HCT116 (cell line): ENCODE results near the gene C15orf40. TPM values are rescaled to one million over a fixed set of nuclear protein-coding genes. Genes with fewer than 3 reads are reported as not detected.

ENCODE experiments used
- ATAC-seq: fragments of 200-7000 bp; cut with Tn5 transposase; 2 replicates; pipeline ENCODE4 v1.9.1; 2020; ENCODE audit warnings: mild to moderate bottlenecking, moderate library complexity
- BruUV-seq: library from RNA; stranded (reverse); fragments of 400-500 nt; replicated peaks from 2 replicates; lab custom pipeline; 2021; lab: Mats Ljungman, UMichigan
- CTCF ChIA-PET: fragments of 300-600 bp; sonication (Branson Sonifier 250); formaldehyde crosslinking; loops from one replicate; lab custom pipeline; 2021; ENCODE audit warnings: antibody characterized with exemption; lab: Charles Lee
- POLR2A ChIA-PET: fragments of 300-600, 350-600 bp; sonication (Branson Sonifier 250); formaldehyde crosslinking; loops from one replicate; lab custom pipeline; 2021; ENCODE audit warnings: antibody characterized with exemption; lab: Charles Lee
- RAD21 ChIA-PET, 2 experiments: fragments of 300-600 bp; sonication (Branson Sonifier 250); formaldehyde crosslinking; loops; one replicate each; lab custom pipeline; 2023; ENCODE audit warnings: low total read pairs in 2 of 2; ENCODE audit not compliant: uncharacterized antibody in 2 of 2, unreplicated experiment in 2 of 2, low non-redundant PET in 1 of 2; lab: Charles Lee
- DNase-seq: peaks from one replicate; pipeline ENCODE4 v3.0.0-alpha.2; 2010; ENCODE audit warnings: low read depth, low spot score
- H2AFZ ChIP-seq: fragments of 200-600 bp; shearing (Covaris generic), sonication (generic); 2 replicates; pipeline ENCODE4 v1.6.1; 2017; ENCODE audit warnings: low read depth, mixed run types, mixed read lengths, antibody characterized with exemption, low read length; ENCODE audit not compliant: poor library complexity, severe bottlenecking
- H3K27ac ChIP-seq: 2 replicates; pipeline ENCODE4 v1.5.1; 2012; ENCODE audit warnings: low read depth, low read length
- H3K27me3 ChIP-seq: fragments of 200-600 bp; sonication (generic); 2 replicates; pipeline ENCODE4 v1.6.1; 2016; ENCODE audit warnings: mixed run types, low read length, mixed read lengths; ENCODE audit not compliant: insufficient read depth
- H3K36me3 ChIP-seq, 2 experiments: fragments of 200-500 bp in 1 of 2; fragments of 200-600 bp in 1 of 2; sonication (Bioruptor generic) in 1 of 2; sonication (generic) in 1 of 2; 2 replicates each; pipeline versions ENCODE4 v1.5.1 to v1.6.1; 2014 to 2016; ENCODE audit warnings: low read length in 2 of 2, inconsistent platforms in 1 of 2, mixed read lengths in 1 of 2, mixed run types in 1 of 2; ENCODE audit not compliant: insufficient read depth in 2 of 2, control insufficient read depth in 1 of 2
- H3K4me1 ChIP-seq, 2 experiments: fragments of 200-600 bp in 1 of 2; sonication (generic) in 1 of 2; 2 replicates each; pipeline versions ENCODE4 v1.5.1 to v1.6.1; 2012 to 2017; ENCODE audit warnings: low read length in 2 of 2, inconsistent platforms in 1 of 2, mild to moderate bottlenecking in 1 of 2, mixed read lengths in 1 of 2, mixed run types in 1 of 2, moderate library complexity in 1 of 2; ENCODE audit not compliant: insufficient read depth in 2 of 2, control insufficient read depth in 1 of 2
- H3K4me2 ChIP-seq: fragments of 200-600 bp; sonication (generic); 2 replicates; pipeline ENCODE4 v1.6.1; 2017; ENCODE audit warnings: mixed run types, low read length, mixed read lengths
- H3K4me3 ChIP-seq, 2 experiments: fragments of 200-600 bp in 1 of 2; sonication (generic) in 1 of 2; replicated peaks in 1 of 2; 2 replicates each; pipeline ENCODE4 v1.5.1; 2011 to 2016; ENCODE audit warnings: low read length in 2 of 2, control low read depth in 1 of 2, low read depth in 1 of 2, mild to moderate bottlenecking in 1 of 2, mixed read lengths in 1 of 2, mixed run types in 1 of 2
- H3K79me2 ChIP-seq: fragments of 200-600 bp; sonication (generic); 2 replicates; pipeline ENCODE4 v1.6.1; 2017; ENCODE audit warnings: mild to moderate bottlenecking, mixed run types, low read length, moderate library complexity, mixed read lengths; ENCODE audit not compliant: insufficient read depth
- H3K9ac ChIP-seq: fragments of 200-600 bp; sonication (generic); 2 replicates; pipeline ENCODE4 v1.6.1; 2016; ENCODE audit warnings: low read length, mixed read lengths
- H3K9me2 ChIP-seq: fragments of 200-600 bp; sonication (generic), shearing (Covaris generic); 2 replicates; pipeline ENCODE4 v1.6.1; 2017; ENCODE audit warnings: mixed run types, mild to moderate bottlenecking, moderate library complexity; ENCODE audit not compliant: insufficient read depth
- H3K9me3 ChIP-seq, 2 experiments: fragments of 200-500 bp in 1 of 2; fragments of 200-600 bp in 1 of 2; sonication (Bioruptor generic) in 1 of 2; sonication (generic) in 1 of 2; 2 replicates each; pipeline ENCODE4 v1.6.1; 2014 to 2017; ENCODE audit warnings: low read length in 2 of 2, mixed read lengths in 2 of 2, inconsistent platforms in 1 of 2, low read depth in 1 of 2, mild to moderate bottlenecking in 1 of 2, mixed run types in 1 of 2, moderate library complexity in 1 of 2; ENCODE audit not compliant: control insufficient read depth in 1 of 2, insufficient read depth in 1 of 2
- H4K20me1 ChIP-seq: fragments of 200-600 bp; sonication (generic), shearing (Covaris generic); 2 replicates; pipeline ENCODE4 v1.6.1; 2017; ENCODE audit warnings: mixed run types, mild to moderate bottlenecking, moderate library complexity; ENCODE audit not compliant: insufficient read depth
- EGR1 ChIP-seq: IDR thresholded peaks from 2 replicates; pipeline ENCODE4 v1.6.1; 2012; ENCODE audit warnings: low read depth
- FOSL1 ChIP-seq: IDR thresholded peaks from 2 replicates; pipeline ENCODE4 v1.6.1; 2012; ENCODE audit warnings: low read depth
- JUND ChIP-seq: IDR thresholded peaks from 2 replicates; pipeline ENCODE4 v1.6.1; 2012
- SIN3A ChIP-seq: IDR thresholded peaks from 2 replicates; pipeline ENCODE4 v1.6.1; 2012; ENCODE audit warnings: low read depth
- SP1 ChIP-seq: IDR thresholded peaks from 2 replicates; pipeline ENCODE4 v1.6.1; 2012; ENCODE audit warnings: low read depth
- ZFX ChIP-seq: fragments of 450-650 bp; IDR thresholded peaks from 2 replicates; pipeline ENCODE4 v1.6.1; 2017
- ZNF274 ChIP-seq: fragments of 200-500 bp; sonication (Bioruptor generic); IDR thresholded peaks from 2 replicates; pipeline ENCODE4 v1.6.1; 2014; ENCODE audit warnings: mild to moderate bottlenecking, low read depth, low read length, inconsistent platforms
- intact Hi-C: fragments of 100-400 bp; cut with micrococcal nuclease; formaldehyde crosslinking; loops from 2 replicates; pipeline ENCODE4 v1.10.0; 2022
- total RNA-seq: library from RNA; stranded (reverse); gene quantifications from one replicate; pipeline ENCODE4 v1.2.1, GENCODE V29; 2021; ENCODE audit not compliant: unreplicated experiment
- TF ChIP-seq, protein P1 (sequence below): IDR thresholded peaks from 2 replicates; pipeline ENCODE4 v1.6.1; 2012
- TF ChIP-seq, protein P2 (sequence below): IDR thresholded peaks from 2 replicates; pipeline ENCODE4 v1.6.1; 2011; ENCODE audit warnings: mild to moderate bottlenecking, low read length, moderate library complexity; ENCODE audit not compliant: insufficient replicate concordance; ENCODE audit errors: extremely low read depth
- TF ChIP-seq, protein P3 (sequence below): IDR thresholded peaks from 2 replicates; pipeline ENCODE4 v1.6.1; 2012

The C15orf40 gene
- total RNA-seq, 1 experiment from 2014 or later = 26.0 TPM

DNA sequence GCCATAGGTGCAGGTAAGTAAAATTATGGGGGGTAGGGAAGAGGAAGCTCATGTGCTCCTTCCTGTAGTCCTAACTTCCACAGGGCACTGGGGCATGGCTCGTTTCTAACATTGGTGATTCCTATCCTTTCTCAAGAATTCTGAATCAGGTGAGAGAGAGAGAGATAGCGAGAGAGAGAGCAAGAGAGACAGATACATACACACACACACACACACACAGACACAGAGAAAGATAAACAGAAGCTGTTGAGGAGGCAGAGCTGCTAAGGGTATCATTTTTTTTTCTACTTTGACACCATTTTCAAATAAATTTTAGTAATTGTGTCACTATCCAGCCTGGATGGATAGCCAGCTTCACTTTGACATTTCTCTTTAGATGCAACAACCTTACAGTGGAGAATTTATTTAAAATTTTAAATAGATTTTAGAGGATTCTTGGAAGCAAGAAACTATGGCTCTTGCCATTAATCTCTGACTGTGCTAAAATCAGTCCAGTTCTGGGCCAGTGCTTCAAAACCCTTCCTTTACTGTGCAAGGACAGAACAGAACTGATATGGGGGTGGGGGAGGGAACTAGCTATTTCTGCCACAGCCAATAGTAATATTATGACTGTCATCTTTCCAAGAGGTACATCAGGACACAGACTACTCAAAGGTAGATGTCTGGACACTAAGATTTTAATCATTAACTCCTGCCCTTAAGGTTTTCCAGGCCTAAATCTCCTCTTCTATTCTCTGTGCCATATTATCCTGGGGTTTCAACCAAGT lies 40.0 kb downstream of the C15orf40 start:
- BruUV-seq = no TSS peak
- H3K36me3 ChIP-seq = no peaks in the 10 kb centered on the region
- H4K20me1 ChIP-seq = no peaks in the 10 kb centered on the region
- no peaks in the 10 kb centered on the region for H3K9me2 ChIP-seq
- H3K4me1 ChIP-seq = no peaks in the 10 kb centered on the region
- no peak overlapping the region for H3K4me2 ChIP-seq
- ATAC-seq = no peak
- H3K79me2 ChIP-seq = no peaks in the 10 kb centered on the region
- POLR2A ChIA-PET = no interaction called here
- CTCF ChIA-PET = no interaction called here
- no peak overlapping the region for H2AFZ ChIP-seq
- H3K9ac ChIP-seq = no peak overlapping the region
- intact Hi-C loops = no loop called here
- H3K4me3 ChIP-seq = no peak overlapping the region
- no peak overlapping the region for H3K27ac ChIP-seq
- no peaks in the 10 kb centered on the region for H3K9me3 ChIP-seq
- no peak for DNase-seq
- RAD21 ChIA-PET = no interaction called here
- 0 out of 2 replicates have a peak, but pooled peaks cover 4% of the 10 kb centered on the region for H3K27me3 ChIP-seq
- TF ChIP-seq, protein P1, sequence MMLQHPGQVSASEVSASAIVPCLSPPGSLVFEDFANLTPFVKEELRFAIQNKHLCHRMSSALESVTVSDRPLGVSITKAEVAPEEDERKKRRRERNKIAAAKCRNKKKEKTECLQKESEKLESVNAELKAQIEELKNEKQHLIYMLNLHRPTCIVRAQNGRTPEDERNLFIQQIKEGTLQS = no peak
- TF ChIP-seq ZNF274 (no peak), SP1 (no peak), EGR1 (no peak), ZFX (no peak), SIN3A (no peak)
- TF ChIP-seq, protein P2, sequence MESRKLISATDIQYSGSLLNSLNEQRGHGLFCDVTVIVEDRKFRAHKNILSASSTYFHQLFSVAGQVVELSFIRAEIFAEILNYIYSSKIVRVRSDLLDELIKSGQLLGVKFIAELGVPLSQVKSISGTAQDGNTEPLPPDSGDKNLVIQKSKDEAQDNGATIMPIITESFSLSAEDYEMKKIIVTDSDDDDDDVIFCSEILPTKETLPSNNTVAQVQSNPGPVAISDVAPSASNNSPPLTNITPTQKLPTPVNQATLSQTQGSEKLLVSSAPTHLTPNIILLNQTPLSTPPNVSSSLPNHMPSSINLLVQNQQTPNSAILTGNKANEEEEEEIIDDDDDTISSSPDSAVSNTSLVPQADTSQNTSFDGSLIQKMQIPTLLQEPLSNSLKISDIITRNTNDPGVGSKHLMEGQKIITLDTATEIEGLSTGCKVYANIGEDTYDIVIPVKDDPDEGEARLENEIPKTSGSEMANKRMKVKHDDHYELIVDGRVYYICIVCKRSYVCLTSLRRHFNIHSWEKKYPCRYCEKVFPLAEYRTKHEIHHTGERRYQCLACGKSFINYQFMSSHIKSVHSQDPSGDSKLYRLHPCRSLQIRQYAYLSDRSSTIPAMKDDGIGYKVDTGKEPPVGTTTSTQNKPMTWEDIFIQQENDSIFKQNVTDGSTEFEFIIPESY = no peak

DNA sequence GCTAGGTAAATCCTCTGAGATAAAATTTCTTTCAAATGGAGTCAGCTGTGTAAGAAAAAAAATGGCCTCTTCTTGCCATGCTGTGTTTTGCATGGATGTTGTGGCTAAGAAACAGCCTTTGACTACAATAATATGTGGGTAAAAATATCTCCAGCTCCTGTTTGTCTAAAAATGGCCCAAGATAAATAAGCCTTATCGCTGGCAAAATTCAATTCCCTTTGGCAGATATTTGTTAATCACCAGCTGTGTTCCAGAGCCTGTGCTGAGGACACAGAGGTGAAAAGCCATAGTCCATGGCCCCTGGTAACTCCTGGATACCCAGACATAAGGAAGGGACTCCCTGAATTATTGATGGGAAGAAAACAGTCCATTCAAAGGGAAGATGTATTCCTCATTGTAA lies 40.7 kb downstream of the C15orf40 start:
- ChIA-PET RAD21 (no interaction called here), CTCF (no interaction called here)
- BruUV-seq = no TSS peak
- TF ChIP-seq JUND (no peak), FOSL1 (no peak), EGR1 (no peak)
- TF ChIP-seq, protein P1 = no peak
- TF ChIP-seq, protein P3, sequence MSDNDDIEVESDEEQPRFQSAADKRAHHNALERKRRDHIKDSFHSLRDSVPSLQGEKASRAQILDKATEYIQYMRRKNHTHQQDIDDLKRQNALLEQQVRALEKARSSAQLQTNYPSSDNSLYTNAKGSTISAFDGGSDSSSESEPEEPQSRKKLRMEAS = no peak
- TF ChIP-seq, protein P2 = no peak

More for the DNA sequence above, 40.7 kb downstream of the C15orf40 start:
- Histone ChIP-seq H3K36me3 (no peaks in the 10 kb centered on the region), H3K9ac (no peak overlapping the region), H3K79me2 (no peaks in the 10 kb centered on the region), H2AFZ (no peak overlapping the region), H4K20me1 (no peaks in the 10 kb centered on the region), H3K27ac (no peak overlapping the region), H3K4me1 (no peaks in the 10 kb centered on the region), H3K27me3 (0 out of 2 replicates have a peak, but pooled peaks cover 4% of the 10 kb centered on the region), H3K9me3 (no peaks in the 10 kb centered on the region), H3K4me3 (no peak overlapping the region), H3K9me2 (no peaks in the 10 kb centered on the region), H3K4me2 (no peak overlapping the region)
- DNase-seq (no peak), ATAC-seq (no peak)
- POLR2A ChIA-PET = no interaction called here
- intact Hi-C loops = no loop called here
